BE2C (cell line): Measurements from ENCODE around the gene MRPL37.
"Not testable (repeated sequence)": the region's sequence is repeated elsewhere in the genome, so short reads cannot be mapped to it uniquely, and the experiment has no call there.

ENCODE experiments used
- DNase-seq: peaks from one replicate; pipeline ENCODE4 v3.0.0-alpha.2; 2020
- H3K27me3 ChIP-seq: fragments of 250-450 bp; sonication (Bioruptor Pico); 2 replicates; pipeline ENCODE4 v1.5.1; 2020; ENCODE audit warnings: mild to moderate bottlenecking
- H3K36me3 ChIP-seq: fragments of 250-450 bp; sonication (Bioruptor Pico); 2 replicates; pipeline ENCODE4 v1.5.1; 2020; ENCODE audit warnings: mild to moderate bottlenecking
- H3K4me1 ChIP-seq: fragments of 250-450 bp; sonication (Bioruptor Pico); 2 replicates; pipeline ENCODE4 v1.5.1; 2020
- H3K4me3 ChIP-seq: 2 replicates; pipeline ENCODE4 v1.5.1; 2011; ENCODE audit warnings: low read depth, low read length
- H3K9me3 ChIP-seq: fragments of 250-450 bp; sonication (Bioruptor Pico); 2 replicates; pipeline ENCODE4 v1.5.1; 2020
- TF ChIP-seq, protein P1 (sequence below): IDR thresholded peaks from 2 replicates; pipeline ENCODE4 v1.5.1; 2012; ENCODE audit warnings: mild to moderate bottlenecking, low read depth, low read length

MRPL37 gene

DNA sequence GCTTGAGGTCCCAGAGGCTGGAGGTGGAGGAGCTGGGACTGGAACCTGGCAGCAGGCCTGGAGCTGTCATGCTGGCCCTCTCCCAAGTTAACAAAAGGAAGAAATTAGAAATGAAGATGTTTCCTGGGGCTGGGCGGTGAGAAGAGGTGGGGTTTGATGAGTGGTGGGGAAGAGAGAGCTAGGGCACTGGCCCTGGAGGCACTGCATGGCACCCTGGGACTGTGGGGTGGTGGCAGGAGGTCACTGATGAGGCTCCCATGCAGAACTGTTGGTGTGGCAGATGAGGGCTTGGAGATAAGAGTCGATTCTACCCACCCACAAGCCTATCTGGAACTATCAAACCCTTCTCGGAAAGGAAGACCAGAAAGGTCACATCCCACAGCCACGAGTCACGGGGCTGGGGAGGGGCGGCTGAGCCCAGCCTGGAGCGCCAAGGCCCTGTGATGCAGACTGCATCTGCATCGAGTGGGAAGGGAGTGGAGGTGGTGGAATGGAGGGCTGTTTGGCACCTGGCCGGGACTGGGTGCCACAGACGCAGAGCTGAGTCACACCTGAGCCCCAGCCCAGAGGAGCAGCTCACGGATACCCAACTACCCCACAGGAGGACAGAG is 29.4 kb downstream of the MRPL37 start:
- Histone ChIP-seq H3K4me3 (no peak overlapping the region), H3K4me1 (peaks cover 19% of the 10 kb centered on the region), H3K27me3 (no peaks in the 10 kb centered on the region), H3K9me3 (no peaks in the 10 kb centered on the region), H3K36me3 (peaks cover 7% of the 10 kb centered on the region; the same call in 1 of the 2 replicates)
- DNase-seq, result no peak
- TF ChIP-seq, protein P1, sequence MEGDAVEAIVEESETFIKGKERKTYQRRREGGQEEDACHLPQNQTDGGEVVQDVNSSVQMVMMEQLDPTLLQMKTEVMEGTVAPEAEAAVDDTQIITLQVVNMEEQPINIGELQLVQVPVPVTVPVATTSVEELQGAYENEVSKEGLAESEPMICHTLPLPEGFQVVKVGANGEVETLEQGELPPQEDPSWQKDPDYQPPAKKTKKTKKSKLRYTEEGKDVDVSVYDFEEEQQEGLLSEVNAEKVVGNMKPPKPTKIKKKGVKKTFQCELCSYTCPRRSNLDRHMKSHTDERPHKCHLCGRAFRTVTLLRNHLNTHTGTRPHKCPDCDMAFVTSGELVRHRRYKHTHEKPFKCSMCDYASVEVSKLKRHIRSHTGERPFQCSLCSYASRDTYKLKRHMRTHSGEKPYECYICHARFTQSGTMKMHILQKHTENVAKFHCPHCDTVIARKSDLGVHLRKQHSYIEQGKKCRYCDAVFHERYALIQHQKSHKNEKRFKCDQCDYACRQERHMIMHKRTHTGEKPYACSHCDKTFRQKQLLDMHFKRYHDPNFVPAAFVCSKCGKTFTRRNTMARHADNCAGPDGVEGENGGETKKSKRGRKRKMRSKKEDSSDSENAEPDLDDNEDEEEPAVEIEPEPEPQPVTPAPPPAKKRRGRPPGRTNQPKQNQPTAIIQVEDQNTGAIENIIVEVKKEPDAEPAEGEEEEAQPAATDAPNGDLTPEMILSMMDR, result no peak

DNA sequence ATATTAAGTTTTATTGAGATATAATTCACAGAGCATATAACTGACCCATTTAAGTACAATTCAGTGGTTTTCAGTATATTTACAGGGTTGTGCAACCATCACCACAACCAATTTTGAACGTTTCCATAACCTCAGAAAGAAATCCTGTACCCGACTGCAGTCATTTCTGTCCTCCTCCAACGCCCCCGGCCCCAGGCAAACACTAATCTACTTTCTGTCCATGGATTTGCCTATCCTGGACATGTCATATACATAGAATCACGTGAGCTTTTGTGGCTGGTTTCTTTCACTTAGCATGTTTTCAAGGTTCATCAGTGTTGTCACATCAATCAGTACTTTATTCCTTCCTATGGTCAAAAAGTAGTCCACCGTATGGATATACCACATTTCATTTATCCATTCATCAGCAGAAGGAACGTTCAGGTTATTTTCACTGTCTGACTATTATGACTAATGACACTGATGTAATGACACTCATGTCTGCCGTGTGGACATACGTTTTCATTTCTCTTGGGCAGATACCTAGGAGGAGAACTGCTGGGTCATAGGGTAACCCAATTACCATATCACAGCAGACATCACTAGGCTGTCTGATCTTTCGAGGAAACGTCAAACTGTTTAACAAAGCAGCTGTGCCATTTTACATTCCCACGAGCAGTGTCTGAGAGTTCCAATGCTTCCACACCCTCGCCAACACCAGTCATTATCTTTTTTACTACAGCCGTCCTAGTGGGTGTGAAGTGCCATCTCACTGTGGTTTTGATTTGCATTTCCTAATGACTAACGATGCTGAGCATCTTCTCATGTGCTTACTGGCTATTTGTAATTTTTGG is 30.8 kb downstream of the MRPL37 start:
- peaks cover 19% of the 10 kb centered on the region for H3K4me1 ChIP-seq
- peaks cover 7% of the 10 kb centered on the region; the same call in 1 of the 2 replicates for H3K36me3 ChIP-seq
- H3K9me3 ChIP-seq, result no peaks in the 10 kb centered on the region
- H3K27me3 ChIP-seq, result no peaks in the 10 kb centered on the region
- TF ChIP-seq, protein P1, result no peak
- no peak overlapping the region for H3K4me3 ChIP-seq
- no peak for DNase-seq

DNA sequence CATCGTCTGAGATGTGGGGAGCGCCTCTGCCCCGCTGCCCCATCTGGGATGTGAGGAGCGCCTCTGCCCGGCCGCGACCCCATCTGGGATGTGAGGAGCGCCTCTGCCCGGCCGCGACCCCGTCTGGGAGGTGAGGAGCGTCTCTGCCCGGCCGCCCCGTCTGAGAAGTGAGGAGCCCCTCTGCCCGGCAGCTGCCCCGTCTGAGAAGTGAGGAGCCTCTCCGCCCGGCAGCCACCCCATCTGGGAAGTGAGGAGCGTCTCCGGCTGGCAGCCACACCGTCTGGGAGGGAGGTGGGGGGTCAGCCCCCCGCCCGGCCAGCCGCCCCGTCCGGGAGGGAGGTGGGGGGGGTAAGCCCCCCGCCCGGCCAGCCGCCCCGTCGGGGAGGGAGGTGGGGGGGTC is 33.2 kb downstream of the MRPL37 start:
- H3K9me3 ChIP-seq, H3K27me3 ChIP-seq, DNase-seq, H3K4me3 ChIP-seq, H3K36me3 ChIP-seq: not testable (repeated sequence)
- H3K4me1 ChIP-seq, result peaks cover 11% of the 10 kb centered on the region

DNA sequence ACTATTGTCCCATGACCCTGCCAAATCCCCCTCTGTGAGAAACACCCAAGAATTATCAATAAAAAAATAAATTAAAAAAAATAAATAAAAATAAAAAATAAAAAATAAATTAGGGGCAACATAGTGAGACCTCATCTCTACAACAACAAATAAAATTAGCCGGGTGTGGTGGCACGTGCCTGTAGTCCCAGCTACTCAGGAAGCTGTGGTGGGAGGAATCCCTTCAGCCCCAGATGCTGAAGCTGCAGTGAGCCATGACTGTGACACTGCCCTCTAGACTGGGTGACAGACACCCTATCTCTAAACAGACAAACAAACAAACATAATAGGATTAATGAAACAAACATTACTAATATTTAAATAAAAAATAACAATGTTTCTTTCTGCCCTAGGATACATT is 34.3 kb downstream of the MRPL37 start:
- Histone ChIP-seq H3K4me3 (no peak overlapping the region), H3K27me3 (no peaks in the 10 kb centered on the region), H3K4me1 (no peaks in the 10 kb centered on the region; the same call in 1 of the 2 replicates), H3K36me3 (peaks cover 2% of the 10 kb centered on the region; the same call in 1 of the 2 replicates), H3K9me3 (no peaks in the 10 kb centered on the region)
- DNase-seq, result no peak
- TF ChIP-seq, protein P1, result no peak

DNA sequence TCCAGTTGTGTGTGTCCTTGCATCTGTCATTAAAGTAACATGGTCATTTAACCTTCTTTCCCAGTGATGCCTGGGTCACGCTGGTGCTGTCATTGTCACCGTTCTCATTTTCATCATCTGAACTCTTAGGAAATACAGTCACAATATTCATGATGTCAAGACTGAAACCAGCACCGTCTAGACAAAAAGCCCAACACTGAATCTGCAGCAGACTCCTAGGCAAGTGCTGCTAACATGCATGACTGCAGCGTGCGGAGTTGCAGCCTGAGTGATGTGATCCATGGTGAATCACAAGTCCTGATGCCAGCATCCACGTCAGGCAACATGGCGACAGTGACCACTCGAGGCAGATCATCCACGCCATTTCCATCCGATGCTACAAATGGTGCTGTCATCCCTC is 37.6 kb downstream of the MRPL37 start:
- DNase-seq, result no peak
- H3K36me3 ChIP-seq, result peaks cover 4% of the 10 kb centered on the region; the same call in 1 of the 2 replicates

DNA sequence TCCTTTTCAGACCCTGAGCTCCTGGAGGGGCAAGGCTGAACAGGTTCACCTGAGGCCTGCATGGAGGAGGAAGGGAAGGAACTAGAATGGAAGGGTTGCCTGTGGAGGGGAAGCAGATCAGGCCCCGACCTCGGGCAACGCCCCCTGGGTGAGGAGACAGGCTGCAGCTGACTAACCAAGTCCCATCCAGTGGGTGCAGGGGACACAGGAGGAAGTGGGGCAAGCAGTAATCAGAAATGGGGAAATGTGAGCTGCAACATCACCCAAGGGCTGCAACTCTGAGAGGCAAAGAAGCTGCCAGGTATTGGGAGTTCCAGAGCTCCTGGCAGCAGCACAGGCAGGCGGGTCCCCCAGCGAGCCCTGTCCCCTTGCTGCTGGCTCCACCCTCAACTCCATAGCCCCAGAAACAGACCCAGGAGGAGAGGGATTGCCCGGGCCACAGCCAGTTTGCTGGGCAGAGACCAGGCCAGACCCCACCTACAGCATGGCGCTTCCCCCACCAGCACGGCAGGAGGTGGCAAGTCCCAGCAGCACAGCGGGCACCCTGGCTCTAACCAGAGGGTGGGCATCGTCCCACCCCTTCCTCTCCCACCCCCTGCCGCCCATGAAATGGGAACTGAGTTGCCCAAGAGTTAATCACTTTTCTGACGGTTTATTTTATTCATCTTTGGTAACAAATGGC is 38.5 kb downstream of the MRPL37 start:
- H3K4me3 ChIP-seq, result no peak overlapping the region
- no peaks in the 10 kb centered on the region for H3K4me1 ChIP-seq
- peaks cover 4% of the 10 kb centered on the region; the same call in 1 of the 2 replicates for H3K36me3 ChIP-seq
- no peaks in the 10 kb centered on the region for H3K27me3 ChIP-seq
- DNase-seq, result no peak
- TF ChIP-seq, protein P1, result no peak
- no peaks in the 10 kb centered on the region for H3K9me3 ChIP-seq

More for the DNA sequence above, 37.6 kb downstream of the MRPL37 start:
- TF ChIP-seq, protein P1, result no peak
- Histone ChIP-seq H3K4me1 (no peaks in the 10 kb centered on the region), H3K27me3 (no peaks in the 10 kb centered on the region), H3K9me3 (no peaks in the 10 kb centered on the region), H3K4me3 (no peak overlapping the region)
